Measurements from ENCODE around the gene LZTS3.

The LZTS3 gene

GRCh38 chr20:3166338-3166912, 6.9 kb downstream of the LZTS3 start:
- Histone ChIP-seq H3K4me3 (ENCODE audit: low read length) (no peak overlapping the region), H3K4me2 (ENCODE audit: low read length) (no peak overlapping the region), H3K36me3 (ENCODE audit: control insufficient read depth, low read length) (no peaks in the 10 kb centered on the region), H3F3A (ENCODE audit: control insufficient read depth, insufficient read depth) (no peaks in the 10 kb centered on the region), H3K79me2 (ENCODE audit: control insufficient read depth, low read length) (no peaks in the 10 kb centered on the region), H3K9me2 (replicated peaks; ENCODE audit: control insufficient read depth, low read length) (no peaks in the 10 kb centered on the region), H3K27ac (ENCODE audit: low read depth, low read length) (no peak overlapping the region), H3K4me1 (ENCODE audit: control insufficient read depth, low read length) (peaks cover 3% of the 10 kb centered on the region; the same call in 1 of the 2 replicates), H3K9me3 (ENCODE audit: control insufficient read depth, insufficient read depth, low read length) (no peaks in the 10 kb centered on the region), H3K27me3 (ENCODE audit: control insufficient read depth, low read length) (peaks cover 29% of the 10 kb centered on the region), H4K20me1 (ENCODE audit: control insufficient read depth, insufficient read depth, low read depth, low read length) (no peaks in the 10 kb centered on the region)
- no peak for TF ChIP-seq EZH2phosphoT487 (IDR thresholded peaks at IDR 0.05; ENCODE audit: borderline replicate concordance, low read length)
- no peak for TF ChIP-seq CTCF (IDR thresholded peaks at IDR 0.05; ENCODE audit: low read depth, low read length, poor library complexity, severe bottlenecking)

DNA sequence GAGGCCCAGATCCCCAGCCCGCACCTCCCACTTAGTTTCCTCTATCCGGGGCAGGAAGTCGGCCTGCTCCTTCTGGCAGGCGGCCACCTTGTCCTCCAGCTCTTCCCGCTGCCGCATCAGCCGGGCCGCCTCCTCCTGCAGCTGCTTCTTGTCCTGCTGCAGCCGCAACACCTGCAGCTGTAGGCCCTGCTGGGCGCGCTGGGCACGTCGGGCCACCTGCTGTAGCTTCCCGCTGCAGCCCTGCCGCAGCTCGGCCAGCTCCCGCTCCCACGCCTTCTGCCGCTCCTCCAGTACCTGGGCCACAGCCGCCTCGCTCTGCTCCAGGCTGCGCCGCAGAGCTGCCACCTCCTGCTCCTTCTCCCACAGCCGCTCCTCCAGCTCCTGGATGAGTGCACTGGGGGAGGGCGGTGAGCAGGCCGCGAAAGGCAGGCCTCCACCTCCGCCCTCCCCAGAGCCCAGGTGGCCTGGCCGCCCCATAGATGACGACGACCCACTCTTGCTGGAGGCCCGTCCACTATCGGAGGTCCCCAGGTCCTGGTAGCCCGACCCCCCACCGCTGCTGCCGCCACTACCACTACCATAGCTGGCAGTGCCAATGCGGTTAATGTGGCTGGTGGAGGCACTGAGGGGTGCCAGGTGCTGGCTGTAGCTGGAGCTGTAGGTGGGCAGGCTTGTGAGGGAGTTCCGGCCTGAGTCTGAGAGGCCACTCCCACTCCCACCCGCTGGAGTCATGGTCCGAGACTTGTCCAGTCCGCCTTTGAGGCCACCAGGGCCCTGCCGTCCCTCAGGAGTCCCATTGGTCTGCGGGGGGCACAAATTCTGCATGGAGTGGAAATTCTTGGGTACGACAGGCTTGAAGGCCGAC, 7.6 kb downstream of the LZTS3 start:
- H4K20me1 ChIP-seq (ENCODE audit: control insufficient read depth, insufficient read depth, low read depth, low read length), result no peaks in the 10 kb centered on the region
- no peak overlapping the region for H3K4me2 ChIP-seq (ENCODE audit: low read length)
- H3K27ac ChIP-seq (ENCODE audit: low read depth, low read length), result no peak overlapping the region
- no peaks in the 10 kb centered on the region for H3K79me2 ChIP-seq (ENCODE audit: control insufficient read depth, low read length)
- no peak for TF ChIP-seq CTCF (IDR thresholded peaks at IDR 0.05; ENCODE audit: low read depth, low read length, poor library complexity, severe bottlenecking)
- TF ChIP-seq EZH2phosphoT487 (IDR thresholded peaks at IDR 0.05; ENCODE audit: borderline replicate concordance, low read length), result no peak
- no peaks in the 10 kb centered on the region for H3K36me3 ChIP-seq (ENCODE audit: control insufficient read depth, low read length)
- H3K4me3 ChIP-seq (ENCODE audit: low read length), result no peak overlapping the region
- H3K9me3 ChIP-seq (ENCODE audit: control insufficient read depth, insufficient read depth, low read length), result no peaks in the 10 kb centered on the region
- peaks cover 22% of the 10 kb centered on the region for H3K27me3 ChIP-seq (ENCODE audit: control insufficient read depth, low read length)
- H3K9me2 ChIP-seq (replicated peaks; ENCODE audit: control insufficient read depth, low read length), result no peaks in the 10 kb centered on the region
- H3F3A ChIP-seq (ENCODE audit: control insufficient read depth, insufficient read depth), result no peaks in the 10 kb centered on the region
- peaks cover 3% of the 10 kb centered on the region; the same call in 1 of the 2 replicates for H3K4me1 ChIP-seq (ENCODE audit: control insufficient read depth, low read length)

DNA sequence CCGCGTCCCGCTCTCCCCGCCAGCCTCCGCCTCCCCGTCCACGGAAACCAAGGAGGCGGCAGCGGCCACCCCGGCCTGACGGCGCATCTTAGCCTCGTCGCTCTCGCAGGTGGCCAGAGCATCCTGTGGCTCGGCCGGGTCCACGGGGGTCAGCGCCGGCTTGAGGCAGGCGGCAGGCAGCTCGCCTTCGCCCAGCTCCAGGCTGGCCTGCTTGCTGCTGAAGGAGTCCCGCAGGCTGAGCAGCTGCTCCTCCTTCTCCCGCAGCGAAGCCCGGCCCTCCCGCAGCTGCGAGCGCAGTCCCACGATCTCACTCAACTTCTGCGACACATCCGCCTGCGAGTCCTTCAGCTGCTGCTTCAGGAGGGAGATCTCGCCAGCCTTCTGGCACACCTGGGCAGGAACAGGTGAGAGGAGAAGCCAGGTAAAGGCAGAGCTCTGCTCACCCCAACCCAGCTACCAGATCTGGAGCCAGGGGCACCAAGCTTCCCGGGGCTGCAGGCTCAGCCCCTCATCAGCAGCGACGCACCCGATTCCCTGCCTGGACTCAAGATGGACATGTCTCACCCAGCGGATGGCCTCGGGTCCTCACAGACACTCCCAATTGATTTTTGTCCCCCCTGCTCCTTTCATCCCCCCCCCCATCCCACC, 8.5 kb downstream of the LZTS3 start:
- Histone ChIP-seq H3K27me3 (ENCODE audit: control insufficient read depth, low read length) (peaks cover 20% of the 10 kb centered on the region), H3K9me2 (replicated peaks; ENCODE audit: control insufficient read depth, low read length) (no peaks in the 10 kb centered on the region), H3K4me2 (ENCODE audit: low read length) (no peak overlapping the region), H3K9me3 (ENCODE audit: control insufficient read depth, insufficient read depth, low read length) (no peaks in the 10 kb centered on the region), H3K4me1 (ENCODE audit: control insufficient read depth, low read length) (peaks cover 3% of the 10 kb centered on the region; the same call in 1 of the 2 replicates), H3K79me2 (ENCODE audit: control insufficient read depth, low read length) (peaks cover 3% of the 10 kb centered on the region), H4K20me1 (ENCODE audit: control insufficient read depth, insufficient read depth, low read depth, low read length) (no peaks in the 10 kb centered on the region), H3F3A (ENCODE audit: control insufficient read depth, insufficient read depth) (no peaks in the 10 kb centered on the region), H3K4me3 (ENCODE audit: low read length) (no peak overlapping the region), H3K27ac (ENCODE audit: low read depth, low read length) (no peak overlapping the region), H3K36me3 (ENCODE audit: control insufficient read depth, low read length) (no peaks in the 10 kb centered on the region)
- TF ChIP-seq EZH2phosphoT487 (IDR thresholded peaks at IDR 0.05; ENCODE audit: borderline replicate concordance, low read length), result no peak
- no peak for TF ChIP-seq CTCF (IDR thresholded peaks at IDR 0.05; ENCODE audit: low read depth, low read length, poor library complexity, severe bottlenecking)

All from DOHH2 (cell line).